GM23338 (cell line): ENCODE data around the gene PRPSAP1. TPM values are rescaled to one million over a fixed set of nuclear protein-coding genes. Genes with fewer than 3 reads are reported as not detected.

Experiments used
- ATAC-seq: fragments of 200-7000 bp; cut with Tn5 transposase; 3 replicates; pipeline ENCODE4 v1.9.1; 2020
- DNase-seq: peaks from one replicate; pipeline ENCODE4 v3.0.0-alpha.2; 2015; ENCODE audit warnings: low spot score
- H2AFZ ChIP-seq: fragments of 200-600 bp; sonication (generic); 2 replicates; pipeline ENCODE4 v1.8.0; 2016; ENCODE audit warnings: antibody characterized with exemption, mild to moderate bottlenecking, moderate library complexity
- H3F3A ChIP-seq: fragments of 200-600 bp; sonication (generic); replicated peaks from 2 replicates; pipeline ENCODE4 v1.8.0; 2017; ENCODE audit warnings: antibody characterized with exemption, mixed run types, low read depth
- H3K27ac ChIP-seq: fragments of 200-600 bp; sonication (generic); 2 replicates; pipeline ENCODE4 v1.6.1; 2016; ENCODE audit warnings: low read depth
- H3K27me3 ChIP-seq: fragments of 200-600 bp; sonication (generic); 2 replicates; pipeline ENCODE4 v1.8.0; 2016; ENCODE audit warnings: mild to moderate bottlenecking, mixed run types, moderate library complexity; ENCODE audit not compliant: insufficient read depth
- H3K36me3 ChIP-seq: fragments of 200-600 bp; sonication (generic); 2 replicates; pipeline ENCODE4 v1.8.0; 2016; ENCODE audit warnings: mild to moderate bottlenecking; ENCODE audit not compliant: insufficient read depth
- H3K4me1 ChIP-seq: fragments of 200-600 bp; sonication (generic); 2 replicates; pipeline ENCODE4 v1.8.0; 2016; ENCODE audit warnings: mild to moderate bottlenecking, moderate library complexity; ENCODE audit not compliant: insufficient read depth
- H3K4me2 ChIP-seq: fragments of 200-600 bp; sonication (generic); 2 replicates; pipeline ENCODE4 v1.7.1; 2017; ENCODE audit warnings: mixed run types
- H3K4me3 ChIP-seq: fragments of 200-600 bp; sonication (generic); 2 replicates; pipeline ENCODE4 v1.6.1; 2016; ENCODE audit warnings: mixed run types
- H3K79me2 ChIP-seq: fragments of 200-600 bp; sonication (generic); replicated peaks from 2 replicates; pipeline ENCODE4 v1.8.0; 2017; ENCODE audit warnings: mild to moderate bottlenecking; ENCODE audit not compliant: insufficient read depth
- H3K9me2 ChIP-seq: fragments of 200-600 bp; sonication (generic); 2 replicates; pipeline ENCODE4 v1.8.0; 2017; ENCODE audit not compliant: insufficient read depth
- H4K20me1 ChIP-seq: fragments of 200-600 bp; sonication (generic); replicated peaks from 2 replicates; pipeline ENCODE4 v1.8.0; 2017; ENCODE audit warnings: mild to moderate bottlenecking; ENCODE audit not compliant: insufficient read depth
- H3K27ac Mint-ChIP-seq: 2 replicates; pipeline ENCODE4 v1.8.0; 2020; ENCODE audit warnings: inconsistent platforms, mild to moderate bottlenecking, moderate library complexity, mixed read lengths
- H3K27me3 Mint-ChIP-seq: 3 replicates; pipeline ENCODE4 v1.8.0; 2022; ENCODE audit warnings: low read depth, mild to moderate bottlenecking, moderate library complexity, mixed read lengths, inconsistent platforms; ENCODE audit not compliant: insufficient read depth, poor library complexity
- H3K36me3 Mint-ChIP-seq: 3 replicates; pipeline ENCODE4 v1.8.0; 2021; ENCODE audit warnings: low read depth, mild to moderate bottlenecking, inconsistent platforms, moderate library complexity, mixed read lengths
- H3K4me1 Mint-ChIP-seq: 3 replicates; pipeline ENCODE4 v1.8.0; 2020; ENCODE audit warnings: mild to moderate bottlenecking, inconsistent platforms, mixed read lengths
- H3K4me3 Mint-ChIP-seq: 3 replicates; pipeline ENCODE4 v1.8.0; 2021; ENCODE audit warnings: moderate library complexity, mild to moderate bottlenecking, inconsistent platforms, mixed read lengths
- H3K9me3 Mint-ChIP-seq: 3 replicates; pipeline ENCODE4 v1.8.0; 2020; ENCODE audit warnings: moderate library complexity, mild to moderate bottlenecking, inconsistent platforms, mixed read lengths
- CREB1 ChIP-seq: fragments of 250-450 bp; sonication (Bioruptor Pico); IDR thresholded peaks from 2 replicates; pipeline ENCODE4 v1.5.0; 2020; ENCODE audit warnings: low read depth, mild to moderate bottlenecking, moderate library complexity
- EZH2 ChIP-seq: fragments of 200-600 bp; sonication (generic); IDR thresholded peaks from one replicate; pipeline ENCODE4 v1.8.0; 2017; ENCODE audit warnings: antibody characterized with exemption, mild to moderate bottlenecking, low read depth; ENCODE audit not compliant: unreplicated experiment
- EZH2phosphoT487 ChIP-seq: fragments of 200-600 bp; sonication (generic); IDR thresholded peaks from one replicate; pipeline ENCODE4 v1.8.1; 2018; ENCODE audit warnings: antibody characterized with exemption; ENCODE audit not compliant: unreplicated experiment
- JUNB ChIP-seq: IDR thresholded peaks from one replicate; pipeline ENCODE4 v1.6.1; 2016; ENCODE audit warnings: antibody characterized with exemption; ENCODE audit not compliant: unreplicated experiment
- NANOG ChIP-seq: IDR thresholded peaks from 2 replicates; pipeline ENCODE4 v1.6.1; 2016; ENCODE audit warnings: antibody characterized with exemption, borderline replicate concordance
- POLR2AphosphoS5 ChIP-seq: IDR thresholded peaks from 2 replicates; pipeline ENCODE4 v1.6.1; 2016; ENCODE audit warnings: antibody characterized with exemption, low read depth
- STAT1 ChIP-seq: IDR thresholded peaks from one replicate; pipeline ENCODE4 v1.6.1; 2016; ENCODE audit warnings: antibody characterized with exemption; ENCODE audit not compliant: unreplicated experiment
- ZNF114 ChIP-seq: fragments of 250-450 bp; sonication (Bioruptor Pico); IDR thresholded peaks from 2 replicates; pipeline ENCODE4 v1.5.0; 2020; ENCODE audit warnings: mild to moderate bottlenecking, moderate library complexity
- ZNF331 ChIP-seq: fragments of 250-450 bp; sonication (Bioruptor Pico); IDR thresholded peaks from 2 replicates; pipeline ENCODE4 v1.5.0; 2020; ENCODE audit warnings: low read depth, mild to moderate bottlenecking, moderate library complexity
- polyA plus RNA-seq: library from polyadenylated mRNA; unstranded; fragments of >200 nt; fragmentation: Nextera tagmentation; extraction: Ambion mirVana; gene quantifications from 2 replicates; pipeline ENCODE4 v1.2.1, GENCODE V29; 2016
- total RNA-seq: library from RNA; depleted of rRNA; stranded (reverse); fragments of >200 nt; shearing (Covaris generic); gene quantifications from 2 replicates; pipeline ENCODE4 v1.2.3, GENCODE V29; 2014
- TF ChIP-seq, protein P1 (sequence below): IDR thresholded peaks from 2 replicates; pipeline ENCODE4 v1.6.1; 2016; ENCODE audit warnings: antibody characterized with exemption
- TF ChIP-seq, protein P2 (sequence below): IDR thresholded peaks from one replicate; pipeline ENCODE4 v1.6.1; 2018; ENCODE audit warnings: antibody characterized with exemption; ENCODE audit not compliant: unreplicated experiment
- TF ChIP-seq, protein P3 (sequence below): fragments of 250-450 bp; sonication (Bioruptor Pico); IDR thresholded peaks from 2 replicates; pipeline ENCODE4 v1.5.0; 2020; ENCODE audit warnings: mild to moderate bottlenecking, moderate library complexity

The PRPSAP1 gene
- total and polyA plus RNA-seq, 2 experiments from 2014 or later: 39.5 to 58.8 TPM

DNA sequence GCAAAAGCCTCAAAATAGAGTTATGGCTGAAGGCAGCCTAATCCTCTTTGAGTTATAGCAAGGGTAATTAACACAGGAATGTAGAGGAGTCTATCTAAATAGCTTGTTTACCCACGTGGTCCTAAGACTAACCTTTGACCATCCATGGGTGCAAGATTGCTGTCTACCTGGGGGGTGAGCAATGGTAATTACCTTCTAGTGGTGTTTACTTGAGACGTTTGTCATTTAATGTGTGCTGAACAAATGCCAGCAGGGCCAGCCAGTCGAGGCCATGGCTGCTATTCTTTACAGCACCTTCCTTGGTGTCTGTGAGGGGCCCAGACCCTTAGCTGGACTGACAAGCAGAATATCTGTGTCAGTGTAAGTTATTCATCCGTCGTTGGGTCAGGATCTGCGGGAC, 13.9 kb upstream of the PRPSAP1 start:
- no peaks in the 10 kb centered on the region for H3K9me3 Mint-ChIP-seq
- 0 out of 2 replicates have a peak overlapping the region, but pooled peaks have one; percentile 80 for H3K27ac Mint-ChIP-seq
- ATAC-seq (no peak), DNase-seq (no peak)
- no peak for TF ChIP-seq NANOG
- Histone ChIP-seq H3K4me3 (no peak overlapping the region), H3K79me2 (no peaks in the 10 kb centered on the region), H4K20me1 (no peaks in the 10 kb centered on the region), H3K4me2 (no peak overlapping the region), H3K36me3 (no peaks in the 10 kb centered on the region), H3K4me1 (peaks cover 14% of the 10 kb centered on the region), H3K27ac (0 out of 2 replicates have a peak overlapping the region, but pooled peaks have one; percentile 50), H3K27me3 (no peaks in the 10 kb centered on the region), H3F3A (0 out of 2 replicates have a peak, but pooled peaks cover 4% of the 10 kb centered on the region), H2AFZ (no peak overlapping the region), H3K9me2 (no peaks in the 10 kb centered on the region)
- no peak overlapping the region for H3K4me3 Mint-ChIP-seq
- no peaks in the 10 kb centered on the region for H3K36me3 Mint-ChIP-seq
- peaks cover 8% of the 10 kb centered on the region for H3K27me3 Mint-ChIP-seq
- H3K4me1 Mint-ChIP-seq: peaks cover 21% of the 10 kb centered on the region

DNA sequence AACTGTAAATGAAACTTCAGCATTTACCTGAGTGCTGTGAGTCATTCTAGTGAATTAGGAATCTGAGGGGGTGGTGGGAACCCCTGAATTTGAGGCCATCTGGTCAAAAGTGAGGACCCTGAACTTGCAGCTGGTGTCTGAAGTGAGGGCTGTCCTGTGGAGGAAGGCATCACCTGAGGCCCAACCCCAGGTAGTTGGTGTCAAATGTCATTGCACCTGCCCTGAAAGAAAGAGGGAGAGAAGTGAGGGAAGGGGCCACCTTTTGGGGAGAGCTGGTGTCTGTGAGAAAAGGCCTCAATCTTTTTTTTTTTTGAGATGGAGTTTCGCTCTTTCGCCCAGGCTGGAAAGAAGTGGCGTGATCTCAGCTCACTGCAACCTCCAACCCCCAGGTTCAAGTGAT, 12.5 kb upstream of the PRPSAP1 start:
- Histone ChIP-seq H4K20me1 (no peaks in the 10 kb centered on the region), H3K79me2 (no peaks in the 10 kb centered on the region), H3K4me3 (no peak overlapping the region), H2AFZ (peak overlapping the region; percentile 83; the same call in 1 of the 2 replicates), H3K4me1 (peaks cover 14% of the 10 kb centered on the region), H3F3A (0 out of 2 replicates have a peak, but pooled peaks cover 4% of the 10 kb centered on the region), H3K4me2 (peak overlapping the region; percentile 41; the same call in 1 of the 2 replicates), H3K27ac (peak overlapping the region; percentile 45; the same call in 1 of the 2 replicates), H3K27me3 (no peaks in the 10 kb centered on the region), H3K9me2 (no peaks in the 10 kb centered on the region), H3K36me3 (no peaks in the 10 kb centered on the region)
- H3K4me1 Mint-ChIP-seq: peaks cover 21% of the 10 kb centered on the region
- ATAC-seq (peak; percentile 49), DNase-seq (peak; percentile 55)
- H3K9me3 Mint-ChIP-seq: no peaks in the 10 kb centered on the region
- H3K27ac Mint-ChIP-seq: no peak overlapping the region
- H3K36me3 Mint-ChIP-seq: no peaks in the 10 kb centered on the region
- no peak overlapping the region for H3K4me3 Mint-ChIP-seq
- peaks cover 8% of the 10 kb centered on the region for H3K27me3 Mint-ChIP-seq
- TF ChIP-seq NANOG: no peak
- no peak for TF ChIP-seq POLR2AphosphoS5
- no peak for TF ChIP-seq EZH2phosphoT487
- TF ChIP-seq, protein P1, sequence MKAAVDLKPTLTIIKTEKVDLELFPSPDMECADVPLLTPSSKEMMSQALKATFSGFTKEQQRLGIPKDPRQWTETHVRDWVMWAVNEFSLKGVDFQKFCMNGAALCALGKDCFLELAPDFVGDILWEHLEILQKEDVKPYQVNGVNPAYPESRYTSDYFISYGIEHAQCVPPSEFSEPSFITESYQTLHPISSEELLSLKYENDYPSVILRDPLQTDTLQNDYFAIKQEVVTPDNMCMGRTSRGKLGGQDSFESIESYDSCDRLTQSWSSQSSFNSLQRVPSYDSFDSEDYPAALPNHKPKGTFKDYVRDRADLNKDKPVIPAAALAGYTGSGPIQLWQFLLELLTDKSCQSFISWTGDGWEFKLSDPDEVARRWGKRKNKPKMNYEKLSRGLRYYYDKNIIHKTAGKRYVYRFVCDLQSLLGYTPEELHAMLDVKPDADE: no peak
- TF ChIP-seq CREB1 (CRISPR knock-in tag): no peak
- TF ChIP-seq STAT1: no peak
- TF ChIP-seq ZNF114: no peak
- TF ChIP-seq ZNF331 (CRISPR knock-in tag): no peak
- TF ChIP-seq, protein P2, sequence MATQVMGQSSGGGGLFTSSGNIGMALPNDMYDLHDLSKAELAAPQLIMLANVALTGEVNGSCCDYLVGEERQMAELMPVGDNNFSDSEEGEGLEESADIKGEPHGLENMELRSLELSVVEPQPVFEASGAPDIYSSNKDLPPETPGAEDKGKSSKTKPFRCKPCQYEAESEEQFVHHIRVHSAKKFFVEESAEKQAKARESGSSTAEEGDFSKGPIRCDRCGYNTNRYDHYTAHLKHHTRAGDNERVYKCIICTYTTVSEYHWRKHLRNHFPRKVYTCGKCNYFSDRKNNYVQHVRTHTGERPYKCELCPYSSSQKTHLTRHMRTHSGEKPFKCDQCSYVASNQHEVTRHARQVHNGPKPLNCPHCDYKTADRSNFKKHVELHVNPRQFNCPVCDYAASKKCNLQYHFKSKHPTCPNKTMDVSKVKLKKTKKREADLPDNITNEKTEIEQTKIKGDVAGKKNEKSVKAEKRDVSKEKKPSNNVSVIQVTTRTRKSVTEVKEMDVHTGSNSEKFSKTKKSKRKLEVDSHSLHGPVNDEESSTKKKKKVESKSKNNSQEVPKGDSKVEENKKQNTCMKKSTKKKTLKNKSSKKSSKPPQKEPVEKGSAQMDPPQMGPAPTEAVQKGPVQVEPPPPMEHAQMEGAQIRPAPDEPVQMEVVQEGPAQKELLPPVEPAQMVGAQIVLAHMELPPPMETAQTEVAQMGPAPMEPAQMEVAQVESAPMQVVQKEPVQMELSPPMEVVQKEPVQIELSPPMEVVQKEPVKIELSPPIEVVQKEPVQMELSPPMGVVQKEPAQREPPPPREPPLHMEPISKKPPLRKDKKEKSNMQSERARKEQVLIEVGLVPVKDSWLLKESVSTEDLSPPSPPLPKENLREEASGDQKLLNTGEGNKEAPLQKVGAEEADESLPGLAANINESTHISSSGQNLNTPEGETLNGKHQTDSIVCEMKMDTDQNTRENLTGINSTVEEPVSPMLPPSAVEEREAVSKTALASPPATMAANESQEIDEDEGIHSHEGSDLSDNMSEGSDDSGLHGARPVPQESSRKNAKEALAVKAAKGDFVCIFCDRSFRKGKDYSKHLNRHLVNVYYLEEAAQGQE: no peak
- no peak for TF ChIP-seq JUNB
- no peak for TF ChIP-seq EZH2
- TF ChIP-seq, protein P3, sequence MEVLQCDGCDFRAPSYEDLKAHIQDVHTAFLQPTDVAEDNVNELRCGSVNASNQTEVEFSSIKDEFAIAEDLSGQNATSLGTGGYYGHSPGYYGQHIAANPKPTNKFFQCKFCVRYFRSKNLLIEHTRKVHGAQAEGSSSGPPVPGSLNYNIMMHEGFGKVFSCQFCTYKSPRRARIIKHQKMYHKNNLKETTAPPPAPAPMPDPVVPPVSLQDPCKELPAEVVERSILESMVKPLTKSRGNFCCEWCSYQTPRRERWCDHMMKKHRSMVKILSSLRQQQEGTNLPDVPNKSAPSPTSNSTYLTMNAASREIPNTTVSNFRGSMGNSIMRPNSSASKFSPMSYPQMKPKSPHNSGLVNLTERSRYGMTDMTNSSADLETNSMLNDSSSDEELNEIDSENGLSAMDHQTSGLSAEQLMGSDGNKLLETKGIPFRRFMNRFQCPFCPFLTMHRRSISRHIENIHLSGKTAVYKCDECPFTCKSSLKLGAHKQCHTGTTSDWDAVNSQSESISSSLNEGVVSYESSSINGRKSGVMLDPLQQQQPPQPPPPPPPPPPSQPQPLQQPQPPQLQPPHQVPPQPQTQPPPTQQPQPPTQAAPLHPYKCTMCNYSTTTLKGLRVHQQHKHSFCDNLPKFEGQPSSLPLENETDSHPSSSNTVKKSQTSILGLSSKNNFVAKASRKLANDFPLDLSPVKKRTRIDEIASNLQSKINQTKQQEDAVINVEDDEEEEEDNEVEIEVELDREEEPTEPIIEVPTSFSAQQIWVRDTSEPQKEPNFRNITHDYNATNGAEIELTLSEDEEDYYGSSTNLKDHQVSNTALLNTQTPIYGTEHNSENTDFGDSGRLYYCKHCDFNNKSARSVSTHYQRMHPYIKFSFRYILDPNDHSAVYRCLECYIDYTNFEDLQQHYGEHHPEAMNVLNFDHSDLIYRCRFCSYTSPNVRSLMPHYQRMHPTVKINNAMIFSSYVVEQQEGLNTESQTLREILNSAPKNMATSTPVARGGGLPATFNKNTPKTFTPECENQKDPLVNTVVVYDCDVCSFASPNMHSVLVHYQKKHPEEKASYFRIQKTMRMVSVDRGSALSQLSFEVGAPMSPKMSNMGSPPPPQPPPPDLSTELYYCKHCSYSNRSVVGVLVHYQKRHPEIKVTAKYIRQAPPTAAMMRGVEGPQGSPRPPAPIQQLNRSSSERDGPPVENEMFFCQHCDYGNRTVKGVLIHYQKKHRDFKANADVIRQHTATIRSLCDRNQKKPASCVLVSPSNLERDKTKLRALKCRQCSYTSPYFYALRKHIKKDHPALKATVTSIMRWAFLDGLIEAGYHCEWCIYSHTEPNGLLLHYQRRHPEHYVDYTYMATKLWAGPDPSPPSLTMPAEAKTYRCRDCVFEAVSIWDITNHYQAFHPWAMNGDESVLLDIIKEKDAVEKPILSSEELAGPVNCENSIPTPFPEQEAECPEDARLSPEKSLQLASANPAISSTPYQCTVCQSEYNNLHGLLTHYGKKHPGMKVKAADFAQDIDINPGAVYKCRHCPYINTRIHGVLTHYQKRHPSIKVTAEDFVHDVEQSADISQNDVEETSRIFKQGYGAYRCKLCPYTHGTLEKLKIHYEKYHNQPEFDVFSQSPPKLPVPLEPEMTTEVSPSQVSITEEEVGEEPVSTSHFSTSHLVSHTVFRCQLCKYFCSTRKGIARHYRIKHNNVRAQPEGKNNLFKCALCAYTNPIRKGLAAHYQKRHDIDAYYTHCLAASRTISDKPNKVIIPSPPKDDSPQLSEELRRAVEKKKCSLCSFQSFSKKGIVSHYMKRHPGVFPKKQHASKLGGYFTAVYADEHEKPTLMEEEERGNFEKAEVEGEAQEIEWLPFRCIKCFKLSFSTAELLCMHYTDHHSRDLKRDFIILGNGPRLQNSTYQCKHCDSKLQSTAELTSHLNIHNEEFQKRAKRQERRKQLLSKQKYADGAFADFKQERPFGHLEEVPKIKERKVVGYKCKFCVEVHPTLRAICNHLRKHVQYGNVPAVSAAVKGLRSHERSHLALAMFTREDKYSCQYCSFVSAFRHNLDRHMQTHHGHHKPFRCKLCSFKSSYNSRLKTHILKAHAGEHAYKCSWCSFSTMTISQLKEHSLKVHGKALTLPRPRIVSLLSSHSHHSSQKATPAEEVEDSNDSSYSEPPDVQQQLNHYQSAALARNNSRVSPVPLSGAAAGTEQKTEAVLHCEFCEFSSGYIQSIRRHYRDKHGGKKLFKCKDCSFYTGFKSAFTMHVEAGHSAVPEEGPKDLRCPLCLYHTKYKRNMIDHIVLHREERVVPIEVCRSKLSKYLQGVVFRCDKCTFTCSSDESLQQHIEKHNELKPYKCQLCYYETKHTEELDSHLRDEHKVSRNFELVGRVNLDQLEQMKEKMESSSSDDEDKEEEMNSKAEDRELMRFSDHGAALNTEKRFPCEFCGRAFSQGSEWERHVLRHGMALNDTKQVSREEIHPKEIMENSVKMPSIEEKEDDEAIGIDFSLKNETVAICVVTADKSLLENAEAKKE (CRISPR knock-in tag): no peak
